Skeletal muscle tissue (tissue), 4 donors: ENCODE results near the gene CHTOP. TPM values are rescaled to one million over a fixed set of nuclear protein-coding genes. Genes with fewer than 3 reads are reported as not detected.

Source experiments
- H3K27ac ChIP-seq: one replicate; pipeline ENCODE4 v1.7.0; 2013; ENCODE audit warnings: mild to moderate bottlenecking, low read depth, low read length, inconsistent platforms
- H3K27me3 ChIP-seq, 3 donors: one replicate each; pipeline ENCODE4 v1.7.0; 2013; ENCODE audit warnings: low read length in 3 of 3; ENCODE audit not compliant: control insufficient read depth in 3 of 3, insufficient read depth in 3 of 3
- H3K36me3 ChIP-seq, 3 donors: one replicate each; pipeline ENCODE4 v1.7.0; 2013; ENCODE audit warnings: low read length in 3 of 3; ENCODE audit not compliant: control insufficient read depth in 3 of 3, insufficient read depth in 3 of 3
- H3K4me1 ChIP-seq, 3 donors: one replicate each; pipeline ENCODE4 v1.7.0; 2013; ENCODE audit warnings: low read length in 3 of 3, mild to moderate bottlenecking in 3 of 3; ENCODE audit not compliant: control insufficient read depth in 3 of 3, insufficient read depth in 3 of 3
- H3K4me3 ChIP-seq, 3 donors: one replicate each; pipeline ENCODE4 v1.7.0; 2013; ENCODE audit warnings: low read length in 3 of 3
- H3K9ac ChIP-seq, 3 donors: one replicate each; pipeline ENCODE4 v1.7.0; 2013; ENCODE audit warnings: low read length in 3 of 3, mild to moderate bottlenecking in 3 of 3, moderate library complexity in 2 of 3, low read depth in 1 of 3
- H3K9me3 ChIP-seq, 3 donors: one replicate each; pipeline ENCODE4 v1.7.0; 2013; ENCODE audit warnings: low read length in 3 of 3; ENCODE audit not compliant: control insufficient read depth in 3 of 3
- total RNA-seq: library from RNA; depleted of rRNA; stranded (reverse); fragments of >200 nt; gene quantifications from one replicate; pipeline ENCODE4 v1.2.3, GENCODE V29; 2014
- donor health status: Osteomylitis.

The CHTOP gene
- total RNA-seq, 1 donor from 2014 or later, result 46.4 TPM

DNA sequence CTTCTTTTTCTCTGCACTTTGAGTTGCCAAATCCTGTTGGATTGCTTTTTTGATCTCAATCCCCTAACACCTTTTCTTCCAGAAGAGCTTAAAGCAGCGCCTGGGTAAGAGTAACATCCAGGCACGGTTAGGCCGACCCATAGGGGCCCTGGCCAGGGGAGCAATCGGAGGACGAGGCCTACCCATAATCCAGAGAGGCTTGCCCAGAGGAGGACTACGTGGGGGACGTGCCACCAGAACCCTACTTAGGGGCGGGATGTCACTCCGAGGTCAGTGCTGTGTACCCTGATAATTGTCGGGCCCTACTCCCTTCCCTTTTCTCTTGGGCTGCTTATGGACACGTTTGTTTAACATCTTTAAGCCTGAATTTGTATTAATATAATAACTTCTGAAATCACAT is 8.3 kb downstream of the CHTOP start:
- H3K9me3 ChIP-seq, result no peaks in the 10 kb centered on the region
- peaks cover 41 to 73% (median 54%) of the 10 kb centered on the region in 3 donors for H3K4me1 ChIP-seq
- H3K27ac ChIP-seq, result peak overlapping the region; percentile 79
- H3K4me3 ChIP-seq, result no peak overlapping the region
- peak overlapping the region in 1 of 3 donors; percentile 52 for H3K9ac ChIP-seq
- H3K27me3 ChIP-seq, result no peaks in the 10 kb centered on the region
- H3K36me3 ChIP-seq, result peaks cover 40 to 78% (median 55%) of the 10 kb centered on the region in 3 donors

DNA sequence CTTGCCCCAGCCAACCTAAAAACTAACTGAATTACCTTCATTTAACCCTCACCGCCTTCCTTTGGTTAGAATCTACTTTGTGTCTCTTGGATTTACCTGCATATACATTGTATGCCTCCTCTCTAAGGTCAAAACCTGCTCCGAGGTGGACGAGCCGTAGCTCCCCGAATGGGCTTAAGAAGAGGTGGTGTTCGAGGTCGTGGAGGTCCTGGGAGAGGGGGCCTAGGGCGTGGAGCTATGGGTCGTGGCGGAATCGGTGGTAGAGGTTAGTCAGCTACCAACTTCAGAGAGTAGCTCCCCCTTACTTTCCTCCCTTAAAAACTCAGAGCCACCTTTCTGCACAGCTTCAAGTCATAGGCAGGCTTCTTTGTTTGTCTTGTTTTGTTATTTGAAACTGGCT is 9.2 kb downstream of the CHTOP start:
- no peak overlapping the region for H3K4me3 ChIP-seq
- peaks cover 35 to 71% (median 48%) of the 10 kb centered on the region in 3 donors for H3K36me3 ChIP-seq
- H3K9ac ChIP-seq, result no peak overlapping the region
- H3K9me3 ChIP-seq, result no peaks in the 10 kb centered on the region
- H3K27me3 ChIP-seq, result no peaks in the 10 kb centered on the region
- peaks cover 39 to 70% (median 50%) of the 10 kb centered on the region in 3 donors for H3K4me1 ChIP-seq
- peak overlapping the region; percentile 10 for H3K27ac ChIP-seq

DNA sequence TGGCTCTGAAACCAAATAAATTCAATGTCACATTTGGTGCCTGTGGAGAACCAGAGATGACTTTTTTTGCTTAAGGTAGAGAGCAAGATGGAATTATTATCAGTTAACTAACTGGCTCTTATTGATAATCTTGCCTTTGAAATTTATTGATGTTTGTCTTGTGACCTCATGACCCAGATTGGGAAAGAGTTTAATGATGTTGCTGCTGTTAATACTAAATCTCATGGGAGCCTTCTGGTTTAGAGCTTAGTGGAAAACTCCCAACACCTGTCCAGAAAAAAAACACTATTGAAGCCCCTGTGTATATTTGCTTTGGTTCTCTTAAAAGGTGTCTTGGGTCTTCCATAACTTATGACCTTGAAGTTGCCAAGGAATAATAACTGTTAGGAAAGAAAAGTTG is 9.9 kb downstream of the CHTOP start:
- H3K36me3 ChIP-seq, result peaks cover 33 to 67% (median 45%) of the 10 kb centered on the region in 3 donors
- H3K9ac ChIP-seq, result no peak overlapping the region
- no peaks in the 10 kb centered on the region for H3K27me3 ChIP-seq
- peak overlapping the region; percentile 57 for H3K27ac ChIP-seq
- H3K4me3 ChIP-seq, result no peak overlapping the region
- no peaks in the 10 kb centered on the region for H3K9me3 ChIP-seq
- H3K4me1 ChIP-seq, result peaks cover 36 to 64% (median 45%) of the 10 kb centered on the region in 3 donors

DNA sequence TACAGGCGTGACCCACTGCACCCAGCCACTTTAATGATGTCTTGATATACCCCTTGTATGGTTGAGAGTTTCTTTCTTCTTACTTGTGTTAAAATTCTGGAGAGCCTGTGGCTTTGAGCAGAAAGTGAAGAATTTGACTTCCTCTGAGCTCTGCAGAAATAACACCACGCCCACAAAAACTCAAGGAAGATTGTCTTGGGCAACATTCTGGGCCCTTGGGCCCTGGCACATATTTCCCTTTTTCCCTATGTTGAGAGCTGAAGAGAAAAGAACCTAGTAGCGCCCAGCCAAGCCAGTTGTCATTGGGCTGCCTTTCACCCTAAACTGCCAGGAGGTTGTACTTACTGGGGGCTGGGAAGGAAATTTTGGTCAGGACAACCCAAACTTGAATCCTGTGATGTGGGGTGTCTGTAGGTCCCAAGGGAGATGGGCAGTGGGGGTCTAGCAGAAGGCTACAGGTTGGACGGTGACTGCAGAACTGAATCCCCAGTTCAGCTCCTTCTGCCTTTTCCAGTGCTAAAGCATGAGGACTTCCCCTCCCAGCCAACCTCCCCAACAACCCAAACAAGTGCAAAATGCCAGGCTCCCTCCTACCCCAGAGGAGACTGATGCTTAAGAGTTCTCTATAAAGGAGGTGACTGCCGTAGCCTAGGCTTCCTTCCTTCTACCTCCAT is 12.9 kb downstream of the CHTOP start:
- no peak overlapping the region for H3K4me3 ChIP-seq
- peaks cover 31 to 53% (median 31%) of the 10 kb centered on the region in 3 donors for H3K4me1 ChIP-seq
- no peaks in the 10 kb centered on the region for H3K27me3 ChIP-seq
- H3K27ac ChIP-seq, result peak overlapping the region; percentile 7
- H3K36me3 ChIP-seq, result peaks cover 27 to 43% (median 29%) of the 10 kb centered on the region in 3 donors
- no peak overlapping the region for H3K9ac ChIP-seq
- no peaks in the 10 kb centered on the region for H3K9me3 ChIP-seq

DNA sequence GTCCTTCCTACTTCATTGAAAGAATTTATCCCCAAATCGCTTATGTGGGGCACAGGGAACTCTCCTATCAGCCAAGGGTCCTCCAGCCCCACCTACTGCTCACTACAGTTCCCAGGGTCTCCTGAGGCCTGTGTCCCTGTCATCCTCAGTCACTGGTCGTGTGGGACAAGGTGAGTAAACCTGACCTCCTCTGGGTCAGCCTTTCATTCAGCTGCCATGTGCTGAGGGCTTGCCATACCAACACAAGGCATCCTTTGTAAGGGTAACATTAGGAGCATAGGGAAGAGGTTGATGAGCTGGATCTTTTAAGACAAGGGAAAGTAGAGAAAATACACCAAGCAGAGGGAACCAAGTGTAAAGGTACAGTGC is 13.5 kb downstream of the CHTOP start:
- H3K9ac ChIP-seq, result no peak overlapping the region
- peaks cover 29 to 48% (median 31%) of the 10 kb centered on the region in 3 donors for H3K4me1 ChIP-seq
- no peaks in the 10 kb centered on the region for H3K9me3 ChIP-seq
- H3K27ac ChIP-seq, result peak overlapping the region; percentile 7
- no peaks in the 10 kb centered on the region for H3K27me3 ChIP-seq
- H3K36me3 ChIP-seq, result peaks cover 22 to 38% (median 24%) of the 10 kb centered on the region in 3 donors
- H3K4me3 ChIP-seq, result no peak overlapping the region

DNA sequence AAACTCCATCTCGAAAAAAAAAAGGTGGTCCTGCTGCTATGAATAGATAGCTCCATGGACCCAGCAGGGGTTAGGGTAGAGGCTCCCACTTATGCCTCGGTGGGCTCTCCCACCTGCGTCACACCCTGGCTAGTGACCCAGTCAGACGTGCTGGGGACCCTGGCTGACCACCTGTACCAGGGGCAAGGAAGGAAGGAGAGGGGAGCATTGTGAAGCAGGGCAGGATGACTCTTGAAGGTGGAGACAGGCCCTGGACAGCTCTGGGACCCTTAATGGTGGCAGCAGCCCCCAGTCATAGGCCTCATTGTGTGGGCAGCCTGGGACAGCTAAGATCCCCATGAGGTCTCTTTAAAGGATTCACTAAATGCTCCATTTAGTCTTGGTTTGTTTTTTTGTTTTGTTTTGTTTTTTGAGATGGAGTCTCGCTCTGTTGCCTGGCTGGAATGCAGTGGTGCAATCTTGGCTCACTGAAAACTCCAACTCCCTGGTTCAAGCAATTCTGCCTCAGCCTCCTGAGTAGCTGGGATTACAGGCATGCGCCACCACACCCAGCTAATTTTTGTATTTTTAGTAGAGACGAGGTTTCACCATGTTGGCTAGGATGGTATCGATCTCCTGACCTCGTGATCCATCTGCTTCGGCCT is 14.3 kb downstream of the CHTOP start:
- H3K27me3 ChIP-seq, result no peaks in the 10 kb centered on the region
- H3K9me3 ChIP-seq, result no peaks in the 10 kb centered on the region
- H3K4me3 ChIP-seq, result no peak overlapping the region
- H3K36me3 ChIP-seq, result peaks cover 16 to 30% (median 17%) of the 10 kb centered on the region in 3 donors
- H3K27ac ChIP-seq, result no peak overlapping the region
- peaks cover 31 to 44% (median 32%) of the 10 kb centered on the region in 3 donors for H3K4me1 ChIP-seq
- peak overlapping the region in 1 of 3 donors; percentile 10 for H3K9ac ChIP-seq

DNA sequence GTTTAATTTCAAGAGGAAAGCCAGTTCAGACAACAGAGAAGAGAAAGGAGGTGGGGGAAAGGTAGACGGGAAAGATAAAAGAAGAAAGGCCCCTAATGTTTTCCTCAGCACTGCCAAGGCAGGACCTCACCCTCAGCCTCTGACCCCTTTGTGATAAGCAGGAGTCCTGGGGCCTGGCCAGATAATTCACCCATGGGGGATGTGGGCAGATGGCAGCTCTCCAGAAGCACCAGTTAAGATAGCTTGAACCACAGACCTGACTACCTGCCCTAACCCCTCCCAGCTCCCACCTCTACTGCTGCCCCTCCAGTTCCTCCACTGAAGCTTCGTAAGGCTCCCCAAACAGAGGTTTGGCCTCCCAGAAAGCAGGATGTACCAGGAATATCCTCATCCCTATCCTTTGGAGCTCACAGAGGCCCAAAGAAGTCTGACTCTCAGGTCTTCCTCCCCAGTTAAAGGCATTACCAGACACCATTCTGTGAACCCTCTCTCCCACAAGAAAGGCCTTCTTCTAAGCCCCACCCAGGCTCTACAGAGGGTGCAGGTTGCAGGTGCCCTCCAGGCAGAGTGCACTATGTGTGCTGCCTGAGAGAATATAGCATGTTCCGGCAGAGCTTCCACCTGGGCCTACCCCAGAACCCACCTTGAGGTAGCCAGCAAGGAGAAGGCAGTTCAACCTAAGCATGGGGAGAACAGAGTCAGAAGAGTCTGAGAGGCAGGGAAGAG is 15.4 kb downstream of the CHTOP start:
- Histone ChIP-seq H3K27me3 (no peaks in the 10 kb centered on the region), H3K9ac (peak overlapping the region in 2 of 3 donors; percentile 44 to 55), H3K4me1 (peaks cover 23 to 32% (median 23%) of the 10 kb centered on the region in 3 donors), H3K9me3 (no peaks in the 10 kb centered on the region), H3K4me3 (peak overlapping the region in 1 of 3 donors; percentile 14), H3K36me3 (peaks cover 14 to 19% (median 16%) of the 10 kb centered on the region in 3 donors), H3K27ac (peak overlapping the region; percentile 38)

DNA sequence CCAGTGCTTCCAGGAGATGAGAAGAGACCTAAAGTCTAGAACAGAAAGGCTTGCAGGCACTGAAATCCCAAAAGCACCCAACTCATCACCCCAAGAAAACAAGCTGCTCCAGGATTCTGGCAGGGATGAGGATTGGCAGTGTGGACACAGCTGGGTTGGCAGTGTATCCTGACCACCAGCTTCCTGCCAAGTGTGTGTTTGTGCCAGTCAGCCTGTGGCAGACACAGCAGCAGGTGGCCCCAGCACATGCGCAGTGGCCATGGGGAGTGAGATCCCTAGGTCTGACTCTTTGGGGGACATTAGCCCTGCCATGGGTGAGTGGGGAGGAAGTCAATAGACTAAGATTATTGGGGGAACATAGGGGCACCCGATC is 16.0 kb downstream of the CHTOP start:
- peak overlapping the region in 2 of 3 donors; percentile 19 to 44 for H3K9ac ChIP-seq
- H3K4me1 ChIP-seq, result peaks cover 21 to 30% (median 23%) of the 10 kb centered on the region in 3 donors
- H3K27me3 ChIP-seq, result no peaks in the 10 kb centered on the region
- peak overlapping the region; percentile 38 for H3K27ac ChIP-seq
- H3K36me3 ChIP-seq, result peaks cover 11 to 15% (median 13%) of the 10 kb centered on the region in 3 donors
- no peaks in the 10 kb centered on the region for H3K9me3 ChIP-seq
- H3K4me3 ChIP-seq, result peak overlapping the region in 1 of 3 donors; percentile 14

DNA sequence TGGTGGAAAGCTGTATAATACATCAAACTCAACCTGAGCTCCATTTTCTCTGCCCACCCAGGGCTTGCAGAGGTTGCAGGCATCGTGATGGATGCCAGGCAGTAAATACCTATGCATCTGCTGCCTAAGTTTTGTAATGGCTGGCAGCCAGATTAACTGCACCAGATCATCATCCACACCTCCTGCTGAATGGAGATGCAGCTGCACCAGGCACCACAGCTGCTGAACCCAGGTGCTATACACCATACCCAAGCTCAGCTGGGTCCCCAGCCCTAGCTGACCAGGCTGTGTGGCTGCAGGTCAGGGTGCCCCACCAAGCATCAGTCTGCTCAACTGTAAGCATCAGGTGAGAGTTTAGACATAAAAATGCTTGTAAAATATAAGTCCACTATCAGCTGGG is 17.9 kb downstream of the CHTOP start:
- peaks cover 0 to 2% (median 1%) of the 10 kb centered on the region in 3 donors for H3K36me3 ChIP-seq
- peaks cover 21 to 30% (median 23%) of the 10 kb centered on the region in 3 donors for H3K4me1 ChIP-seq
- H3K9ac ChIP-seq, result no peak overlapping the region
- H3K9me3 ChIP-seq, result no peaks in the 10 kb centered on the region
- no peak overlapping the region for H3K27ac ChIP-seq
- no peak overlapping the region for H3K4me3 ChIP-seq
- H3K27me3 ChIP-seq, result no peaks in the 10 kb centered on the region
